ENCODE results near the gene PGC.

DNA sequence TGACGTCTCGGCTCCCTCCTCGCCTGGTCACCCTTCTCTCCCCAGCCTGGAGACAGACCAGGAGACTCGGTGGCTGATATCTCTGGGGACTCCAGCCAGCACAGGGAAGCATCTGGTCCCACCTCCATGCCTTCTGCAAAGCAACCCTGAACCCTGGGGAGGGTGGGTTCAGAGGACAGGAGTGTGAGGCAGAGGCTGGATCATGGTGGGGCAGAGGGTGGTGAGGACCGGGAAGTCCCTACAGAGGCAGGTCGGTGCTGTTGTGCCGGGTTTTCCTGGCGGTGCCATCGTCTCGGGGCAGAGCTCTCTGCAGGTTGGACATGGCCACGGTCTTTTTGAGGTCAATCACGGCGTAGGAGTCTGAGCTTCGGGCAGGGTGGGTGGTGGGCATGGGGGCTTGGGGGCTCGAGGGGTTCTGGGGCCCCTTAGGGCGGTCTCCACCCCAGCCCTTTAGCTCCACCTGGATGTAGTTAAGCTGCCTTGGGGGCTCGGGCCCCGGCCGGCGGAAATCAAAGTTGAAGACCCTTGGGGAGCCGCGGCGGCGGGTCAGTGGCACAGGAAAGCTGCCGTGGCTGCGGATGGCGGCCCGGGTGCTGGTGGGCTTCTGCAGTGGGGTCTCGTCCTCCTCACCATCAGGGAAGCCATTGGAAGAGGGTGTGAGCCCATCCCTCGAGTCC is 23.3 kb upstream of the PGC start:
- TF ChIP-seq POLR2AphosphoS2 (IDR thresholded peaks at IDR 0.05; ENCODE audit: low read length) (no peak), GATA2 (CRISPR knock-in tag; IDR thresholded peaks at IDR 0.05) (no peak), TARDBP (IDR thresholded peaks at IDR 0.05) (no peak), RAD21 (CRISPR knock-in tag; conservative IDR thresholded peaks at IDR 0.05 in 1 of 2, IDR thresholded peaks at IDR 0.05 in 1 of 2) (no peak), HDAC2 (IDR thresholded peaks at IDR 0.05) (no peak), MAFF (IDR thresholded peaks at IDR 0.05; ENCODE audit: low read length) (no peak)
- TF ChIP-seq, protein P1, sequence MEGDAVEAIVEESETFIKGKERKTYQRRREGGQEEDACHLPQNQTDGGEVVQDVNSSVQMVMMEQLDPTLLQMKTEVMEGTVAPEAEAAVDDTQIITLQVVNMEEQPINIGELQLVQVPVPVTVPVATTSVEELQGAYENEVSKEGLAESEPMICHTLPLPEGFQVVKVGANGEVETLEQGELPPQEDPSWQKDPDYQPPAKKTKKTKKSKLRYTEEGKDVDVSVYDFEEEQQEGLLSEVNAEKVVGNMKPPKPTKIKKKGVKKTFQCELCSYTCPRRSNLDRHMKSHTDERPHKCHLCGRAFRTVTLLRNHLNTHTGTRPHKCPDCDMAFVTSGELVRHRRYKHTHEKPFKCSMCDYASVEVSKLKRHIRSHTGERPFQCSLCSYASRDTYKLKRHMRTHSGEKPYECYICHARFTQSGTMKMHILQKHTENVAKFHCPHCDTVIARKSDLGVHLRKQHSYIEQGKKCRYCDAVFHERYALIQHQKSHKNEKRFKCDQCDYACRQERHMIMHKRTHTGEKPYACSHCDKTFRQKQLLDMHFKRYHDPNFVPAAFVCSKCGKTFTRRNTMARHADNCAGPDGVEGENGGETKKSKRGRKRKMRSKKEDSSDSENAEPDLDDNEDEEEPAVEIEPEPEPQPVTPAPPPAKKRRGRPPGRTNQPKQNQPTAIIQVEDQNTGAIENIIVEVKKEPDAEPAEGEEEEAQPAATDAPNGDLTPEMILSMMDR (IDR thresholded peaks at IDR 0.05 in 2 of 3, conservative IDR thresholded peaks at IDR 0.05 in 1 of 3; ENCODE audit: insufficient read depth in 2 of 3, low read depth in 1 of 3, low read length in 3 of 3): no peak
